Right lung (tissue), 5 donors: ENCODE measurements around the gene SLC16A3. TPM values are rescaled to one million over a fixed set of nuclear protein-coding genes. Genes with fewer than 3 reads are reported as not detected.
A peak's percentile ranks its signal among the peaks of the same experiment; 100 is the strongest.
"Not testable (repeated sequence)": the region's sequence is repeated elsewhere in the genome, so short reads cannot be mapped to it uniquely, and the experiment has no call there.

Source experiments
- DNase-seq, 2 donors: peaks; one replicate each; pipeline ENCODE4 v3.0.0-alpha.2; 2013
- polyA plus RNA-seq, 5 donors: library from polyadenylated mRNA; unstranded; fragments of 120-200 nt; gene quantifications; one replicate each; pipeline versions ENCODE4 v1.2.1 to v1.2.3, GENCODE V29; 2013; ENCODE audit warnings: inconsistent platforms in 1 of 5, low replicate concordance in 1 of 5; ENCODE audit not compliant: insufficient read length in 5 of 5, insufficient read depth in 1 of 5

The SLC16A3 gene
- polyA plus RNA-seq, 5 donors, result 10.2 to 23.4 (median 20.1) TPM

DNA sequence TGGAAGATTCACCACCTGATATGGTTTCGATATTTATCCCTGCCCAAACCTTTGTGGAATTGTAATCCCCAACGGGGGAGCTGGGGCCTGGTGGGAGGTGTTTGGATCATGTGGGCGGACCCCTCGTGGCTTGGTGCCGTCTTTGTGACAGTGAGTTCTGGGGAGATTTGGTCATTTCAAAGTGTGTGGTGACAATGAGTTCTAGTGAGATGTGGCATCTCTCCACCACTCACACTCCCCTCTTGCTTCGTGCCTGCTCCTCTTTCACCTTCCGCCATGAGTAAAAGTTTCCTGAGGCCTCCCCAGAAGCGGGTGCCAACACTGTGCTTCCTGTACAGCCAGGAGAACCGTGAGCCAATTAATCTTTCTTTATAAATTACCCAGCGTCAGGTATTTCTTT lies 25.9 kb upstream of the SLC16A3 start:
- no peak for DNase-seq

DNA sequence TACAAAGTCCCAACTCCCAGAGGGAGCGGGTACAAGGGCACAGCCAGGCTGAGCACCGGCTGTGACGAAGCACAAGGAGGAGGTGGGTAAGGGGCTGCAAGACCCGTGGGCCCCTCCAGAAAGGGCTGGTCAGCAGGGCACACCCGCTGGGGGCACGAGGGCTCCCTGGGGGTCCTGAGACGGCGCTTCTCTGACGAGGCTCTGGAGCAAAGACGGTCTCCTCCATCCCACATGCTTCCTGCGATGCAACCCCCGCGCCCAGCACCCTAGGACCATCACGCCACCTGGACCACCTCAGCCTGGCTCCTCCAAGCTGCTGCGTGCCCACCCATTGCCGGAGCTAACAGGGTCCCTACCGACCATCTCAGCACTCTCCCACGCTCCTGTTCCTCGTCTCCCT lies 24.9 kb upstream of the SLC16A3 start:
- no peak for DNase-seq

DNA sequence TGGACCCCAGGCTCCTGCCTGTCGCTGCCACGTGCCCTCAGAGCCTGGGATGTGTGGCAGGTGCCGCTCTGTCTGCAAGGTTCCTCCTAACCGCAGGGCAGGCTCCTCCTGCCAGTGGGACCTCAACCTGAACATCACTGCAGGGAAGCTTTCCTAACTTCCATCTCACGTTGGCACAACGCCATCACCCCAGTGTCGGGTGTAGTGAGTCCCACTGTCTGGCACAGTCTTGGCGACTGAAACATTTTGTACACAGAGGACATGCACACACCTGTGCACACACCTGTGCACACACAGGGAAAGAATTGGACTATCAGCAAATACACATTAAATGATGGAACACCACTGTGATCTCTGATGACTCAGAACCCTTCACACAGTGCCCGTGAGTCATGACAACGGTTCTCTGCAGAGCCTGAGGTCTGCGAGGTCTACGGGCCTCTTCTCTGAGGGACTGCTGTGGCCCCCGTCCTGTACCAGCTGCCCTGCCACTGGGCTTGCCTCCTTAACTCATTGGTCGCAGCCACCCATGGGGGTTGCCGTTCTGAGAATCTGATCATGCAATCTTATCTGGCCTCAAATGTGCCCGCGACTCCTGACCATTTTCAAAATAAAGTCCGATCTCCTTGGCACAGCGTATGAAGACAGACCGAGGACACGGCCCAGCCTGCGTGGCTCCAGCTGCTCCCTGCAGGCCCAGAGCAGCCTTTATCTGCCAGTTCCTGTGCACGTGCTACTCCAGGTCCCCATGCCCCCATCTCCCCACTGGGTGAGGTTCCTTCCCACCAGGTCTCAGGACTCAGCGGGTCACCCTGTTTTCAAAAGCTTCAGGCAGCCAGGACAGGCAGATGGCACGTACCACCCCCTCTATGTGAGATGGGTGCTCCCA lies 23.8 kb upstream of the SLC16A3 start:
- no peak for DNase-seq

DNA sequence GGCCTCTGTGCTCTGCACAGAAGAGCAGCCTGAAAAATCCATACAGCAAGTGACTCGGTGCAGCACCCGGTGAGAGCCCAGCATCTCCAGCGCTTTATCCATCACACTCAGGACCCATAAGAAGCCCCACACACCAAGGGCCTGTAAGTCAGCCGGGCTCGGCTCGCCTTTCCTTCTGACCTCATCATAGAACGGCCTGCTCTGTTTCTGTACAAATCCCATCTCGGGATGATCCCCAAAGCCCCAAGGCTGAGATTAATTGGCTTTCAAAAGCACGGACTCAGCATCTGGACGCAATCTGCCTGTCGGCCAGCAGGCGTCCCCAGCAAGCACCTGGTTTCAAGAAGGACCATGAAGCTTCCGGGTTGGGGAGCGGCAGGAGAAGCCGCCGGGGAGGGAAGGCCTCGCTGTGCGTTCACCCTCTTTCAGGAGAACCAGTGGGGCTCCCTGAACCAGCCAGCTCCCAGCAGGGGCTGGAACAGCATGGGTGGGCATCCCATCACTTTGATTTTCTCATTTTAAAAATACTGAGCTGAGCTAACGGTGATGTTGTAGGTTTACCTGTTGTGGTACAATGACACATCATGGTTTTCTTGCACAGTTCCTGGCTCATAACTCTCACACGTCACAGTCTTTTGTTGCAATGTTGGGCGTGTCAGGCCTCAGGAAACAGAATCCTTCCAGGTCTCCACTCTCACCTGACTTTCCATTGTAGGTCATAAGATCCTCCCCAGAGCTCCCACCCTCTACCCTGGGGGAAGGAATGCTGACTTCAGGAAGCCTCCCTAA lies 22.9 kb upstream of the SLC16A3 start:
- peak; percentile 58 to 60 for DNase-seq

DNA sequence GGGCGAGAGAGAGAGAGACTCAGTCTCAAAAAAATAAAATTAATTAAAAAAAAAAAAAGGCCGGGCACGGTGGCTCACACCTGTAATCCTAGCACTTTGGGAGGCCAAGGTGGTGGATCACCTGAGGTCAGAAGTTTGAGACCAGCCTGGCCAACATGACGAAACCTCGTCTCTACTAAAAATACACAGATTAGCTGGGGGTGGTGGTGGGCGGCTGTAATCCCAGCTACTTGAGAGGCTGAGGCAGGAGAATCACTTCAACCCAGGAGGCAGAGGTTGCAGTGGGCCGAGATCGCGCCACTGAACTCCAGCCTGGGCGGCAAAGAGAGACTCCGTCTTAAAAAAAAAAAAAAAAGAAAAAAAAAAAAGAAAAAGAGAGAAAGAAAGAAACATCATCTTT lies 18.2 kb upstream of the SLC16A3 start:
- not testable (repeated sequence) for DNase-seq

DNA sequence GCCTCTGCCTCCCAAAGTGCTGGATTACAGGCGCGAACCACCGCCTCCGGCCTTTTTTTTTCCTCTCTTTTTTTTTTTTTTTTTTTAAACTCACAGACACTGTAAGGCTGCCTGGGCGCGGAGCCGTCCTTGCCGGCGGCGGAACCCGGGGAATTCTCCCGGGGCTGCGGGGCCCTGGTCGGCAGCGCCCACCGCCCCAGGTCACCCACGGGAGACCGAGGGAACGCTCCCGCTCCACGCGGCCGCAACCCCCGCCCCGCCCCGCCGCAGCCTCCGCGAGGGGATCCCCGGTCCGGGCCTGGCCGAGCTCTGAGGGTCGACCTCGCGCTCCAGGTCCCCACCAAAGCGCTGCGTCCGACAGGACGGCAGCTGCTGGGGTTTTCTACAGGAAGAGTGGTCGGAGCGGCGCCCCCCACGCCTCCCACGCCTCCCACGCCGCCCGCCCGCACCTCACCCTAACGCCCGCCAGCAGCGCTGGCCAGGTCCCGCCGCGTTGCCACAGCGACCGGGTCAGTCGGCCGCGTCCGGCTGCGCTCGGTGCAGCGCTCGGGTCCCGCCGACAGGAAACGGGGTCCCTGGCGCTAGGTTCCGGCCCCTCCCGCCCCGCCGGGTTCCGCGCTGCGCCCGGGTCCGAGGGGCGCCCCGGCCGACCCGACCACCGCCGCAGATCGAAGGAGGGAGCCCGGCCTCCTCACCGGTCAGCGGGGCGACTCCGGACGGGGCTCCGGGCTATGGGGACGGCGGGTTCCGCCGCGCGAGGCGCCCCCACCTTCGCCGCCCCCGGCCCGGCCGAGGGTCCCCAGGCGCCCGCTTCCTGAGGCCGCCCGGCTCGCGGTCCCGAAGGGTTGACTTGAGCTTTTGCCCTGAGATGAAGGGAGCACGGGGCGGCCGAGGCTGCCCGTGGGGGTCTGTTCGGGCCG lies 16.3 kb upstream of the SLC16A3 start, which contains the start of gene CCDC57:
Gene CCDC57, minus strand, starts transcription at position 512 of the 920 bp plus-strand sequence. CDS start 10,898 bp downstream, outside the sequence.
- DNase-seq, result peak; percentile 74 to 82

DNA sequence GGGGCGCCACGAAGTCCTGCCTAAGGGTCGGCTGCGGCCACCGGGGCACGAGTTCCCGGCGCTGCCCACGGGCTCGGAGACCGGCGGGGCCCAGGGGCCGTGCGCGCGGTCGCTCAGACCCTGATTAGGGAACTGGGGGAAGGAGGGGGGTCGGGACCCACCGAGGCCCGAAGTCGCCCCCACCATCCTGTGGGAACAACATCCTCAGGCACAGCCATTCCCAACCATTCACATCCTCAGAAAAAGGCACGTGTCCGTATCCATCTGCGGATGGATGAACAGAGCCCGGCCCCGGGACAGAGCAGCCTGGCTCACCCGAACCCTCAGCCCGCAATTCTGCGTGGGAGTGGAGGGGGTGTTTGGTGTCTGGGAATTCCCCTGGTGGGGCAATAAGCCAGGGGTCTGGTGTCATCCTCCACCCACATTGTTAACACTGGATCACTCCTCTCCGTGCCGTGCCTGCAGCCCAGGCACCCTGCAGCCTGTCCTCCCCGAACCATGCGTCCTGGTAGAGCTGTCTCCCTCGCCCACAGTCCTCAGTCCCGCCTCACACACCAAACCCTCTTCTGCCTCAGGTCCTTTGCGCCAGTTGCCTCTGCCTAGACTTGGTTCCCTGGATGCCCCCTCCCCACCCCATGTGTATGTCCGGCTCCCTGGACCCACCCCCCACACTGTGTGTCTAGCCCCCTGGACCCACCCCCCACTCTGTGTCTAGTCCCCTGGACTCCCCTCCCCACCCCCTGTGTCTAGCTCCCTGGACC lies 15.4 kb upstream of the SLC16A3 start:
- DNase-seq, result peak in 1 of 2 donors; percentile 23

DNA sequence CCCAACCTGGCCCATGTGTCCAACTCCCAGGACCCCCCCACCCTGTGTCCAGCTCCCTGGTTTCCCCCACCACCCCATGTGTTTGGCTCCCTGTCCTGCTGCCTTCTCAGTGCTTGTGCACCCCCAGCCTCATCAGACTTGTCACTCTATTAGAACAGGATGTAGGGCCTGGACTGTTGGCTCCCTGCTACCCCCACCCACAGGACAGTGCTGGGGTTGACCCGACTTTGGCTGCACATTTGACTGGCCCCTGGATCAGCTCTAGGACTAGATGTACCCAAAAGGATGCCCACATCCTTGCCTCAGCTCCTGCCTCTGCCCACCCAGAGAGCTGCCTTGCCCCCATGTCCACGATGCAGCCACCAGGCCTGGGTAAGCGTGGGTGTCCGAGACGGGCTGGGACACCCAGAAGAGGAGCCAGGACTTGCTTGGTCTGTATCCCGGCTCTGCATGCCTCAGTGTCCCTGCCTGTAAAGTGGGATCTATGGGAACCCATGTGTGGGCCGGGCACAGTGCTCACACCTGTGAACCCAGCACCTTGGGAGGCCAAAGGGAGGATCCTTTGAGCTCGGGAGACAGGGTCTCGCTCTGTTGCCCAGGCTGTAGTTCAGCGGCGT lies 14.7 kb upstream of the SLC16A3 start:
- no peak for DNase-seq

DNA sequence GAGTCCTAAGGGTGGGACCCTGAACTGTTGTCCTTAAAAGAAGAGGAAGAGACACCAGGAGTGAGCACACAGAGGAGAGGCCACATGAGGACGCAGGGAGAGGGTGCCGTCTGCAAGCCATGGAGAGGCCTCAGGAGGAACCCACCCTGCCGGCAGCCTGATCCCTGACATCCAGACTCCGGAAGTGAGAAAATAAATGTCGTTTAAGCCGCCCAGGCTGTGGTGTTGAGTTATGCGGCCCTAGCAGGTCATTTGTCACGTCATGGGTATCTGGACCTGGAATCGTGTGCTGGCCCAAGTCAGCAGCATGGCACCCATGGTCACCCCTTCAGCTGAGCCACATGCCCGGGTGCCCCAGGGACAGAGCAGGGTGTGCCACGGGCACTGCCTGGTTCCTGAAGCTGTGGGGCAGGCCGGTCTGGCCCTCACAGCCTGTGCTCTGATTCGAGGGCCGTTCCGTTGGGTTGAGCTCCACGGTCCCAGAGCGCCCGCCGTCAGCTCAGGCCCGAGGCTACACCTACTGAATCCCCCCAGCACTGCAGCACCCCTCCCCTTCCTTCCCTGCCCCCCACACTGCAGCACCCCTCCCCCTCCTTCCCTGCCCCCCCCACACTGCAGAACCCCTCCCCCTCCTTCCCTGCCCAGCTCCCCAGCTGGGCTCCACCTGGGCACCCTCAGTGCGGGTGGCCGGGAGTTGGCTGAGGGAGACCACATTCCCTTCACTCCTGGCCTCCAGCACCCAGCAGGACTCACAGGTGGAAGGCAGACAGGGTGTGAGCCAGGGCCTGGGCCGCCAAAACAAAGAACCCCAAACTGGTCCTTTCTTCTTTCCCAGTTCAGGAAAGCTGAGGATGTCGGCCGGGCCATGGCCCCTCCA lies 13.5 kb upstream of the SLC16A3 start:
- no peak for DNase-seq

DNA sequence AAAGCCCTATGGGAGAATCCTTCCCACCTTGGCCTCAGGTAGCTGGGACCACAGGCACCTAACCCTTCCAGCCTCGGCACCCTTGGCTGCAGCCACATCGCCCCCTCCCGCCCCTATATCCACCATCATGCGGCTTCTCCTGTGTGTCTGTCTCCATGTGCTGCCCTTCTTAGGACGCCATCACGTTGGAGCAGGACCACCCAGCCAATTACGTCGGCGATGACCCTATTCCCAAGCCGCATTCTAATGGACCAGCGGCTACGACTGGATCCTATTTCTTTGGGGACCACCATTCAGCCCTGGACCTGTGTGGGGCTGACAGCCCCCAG lies 12.9 kb upstream of the SLC16A3 start:
- no peak for DNase-seq

DNA sequence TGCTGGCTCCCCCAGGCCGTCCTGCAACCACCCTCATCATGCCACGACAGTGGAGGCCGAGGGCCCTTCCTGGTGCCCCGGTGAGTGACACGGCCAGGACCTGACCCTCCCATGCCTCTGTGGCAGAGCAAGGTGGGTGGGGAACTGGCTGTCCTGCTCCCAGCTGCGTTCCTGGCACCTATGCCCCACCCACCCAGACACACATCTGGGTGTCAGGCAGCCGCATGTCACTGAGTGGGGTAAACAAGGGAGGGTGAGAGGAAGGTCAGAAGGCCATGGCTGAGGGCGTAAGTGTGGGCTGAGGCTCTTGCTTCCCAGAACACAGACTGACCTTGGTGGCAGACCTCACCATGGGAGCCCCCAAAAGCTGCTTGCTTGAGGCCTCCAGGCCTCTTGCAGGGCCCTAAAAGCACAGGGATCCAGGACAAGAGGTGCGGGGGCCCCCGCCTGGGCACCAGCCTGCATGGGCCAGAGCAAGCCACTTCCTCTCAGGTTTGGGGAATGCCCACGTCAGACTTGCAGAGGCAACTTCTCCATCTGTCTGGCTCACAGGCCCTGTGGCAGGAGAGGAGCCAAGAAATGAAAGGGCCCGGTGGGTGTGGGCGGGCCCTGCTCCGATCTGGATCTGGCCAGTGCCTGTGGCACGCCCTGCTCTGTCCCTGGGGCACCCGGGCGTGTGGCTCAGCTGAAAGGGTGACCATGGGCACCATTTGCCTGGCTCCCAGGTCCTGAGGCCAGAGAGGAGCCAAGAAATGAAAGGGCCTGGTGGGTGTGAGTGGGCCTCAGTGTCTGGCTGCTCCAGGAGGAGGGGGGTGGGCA lies 12.3 kb upstream of the SLC16A3 start:
- DNase-seq, result no peak

DNA sequence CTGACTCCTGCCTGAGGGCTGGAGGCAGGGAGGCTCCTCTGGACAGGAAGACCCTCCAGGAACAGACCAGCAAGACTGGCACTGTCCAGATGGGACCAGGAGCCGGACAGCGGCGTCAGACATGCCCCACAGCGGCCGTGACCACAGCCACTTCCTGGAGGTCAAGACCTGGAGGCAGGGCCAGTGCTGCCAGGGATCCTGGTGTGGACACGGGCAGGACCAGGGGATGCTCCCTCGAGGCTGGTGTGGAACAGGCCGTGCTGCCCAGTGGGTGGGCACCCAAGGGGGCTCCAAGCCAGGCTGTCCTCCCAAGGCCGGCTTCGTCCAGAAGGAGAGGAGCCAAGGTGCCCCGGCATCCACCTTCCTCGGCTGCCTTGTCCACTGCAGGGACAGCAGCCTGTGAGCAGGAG lies 11.7 kb upstream of the SLC16A3 start:
- DNase-seq, result no peak

DNA sequence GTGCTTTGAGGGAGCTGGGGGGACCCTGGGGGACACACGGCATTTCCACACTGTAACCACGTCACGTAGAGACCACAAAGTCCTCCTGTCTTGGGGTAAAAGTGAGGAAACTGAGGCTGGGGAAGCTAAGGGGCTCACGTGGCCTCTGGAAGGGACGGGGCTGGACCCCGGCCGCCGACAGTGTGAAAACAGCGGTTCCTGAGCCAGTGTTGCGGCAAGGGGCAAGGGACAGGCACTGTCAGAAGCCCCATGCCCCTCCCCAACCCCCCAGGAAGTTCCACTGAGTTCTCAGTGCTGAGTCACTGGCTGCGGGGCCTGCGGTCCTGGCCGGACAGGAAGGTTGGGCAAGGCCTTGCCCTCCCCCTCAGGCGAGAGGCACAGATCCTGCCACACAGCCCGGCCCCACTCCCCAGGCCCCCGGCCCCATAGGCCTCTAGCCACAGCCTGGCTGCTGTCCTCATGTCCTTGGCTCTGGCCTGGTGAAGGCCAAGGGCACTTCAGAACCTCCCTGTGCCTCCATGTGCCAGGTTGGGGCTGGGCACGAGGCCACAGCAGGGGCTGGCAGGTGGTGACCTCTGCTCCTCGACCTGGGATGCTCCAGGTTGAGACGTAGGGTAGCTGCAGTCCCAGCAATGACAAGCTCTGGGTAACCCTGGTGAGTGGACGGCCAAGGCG lies 11.2 kb upstream of the SLC16A3 start:
- DNase-seq, result no peak

DNA sequence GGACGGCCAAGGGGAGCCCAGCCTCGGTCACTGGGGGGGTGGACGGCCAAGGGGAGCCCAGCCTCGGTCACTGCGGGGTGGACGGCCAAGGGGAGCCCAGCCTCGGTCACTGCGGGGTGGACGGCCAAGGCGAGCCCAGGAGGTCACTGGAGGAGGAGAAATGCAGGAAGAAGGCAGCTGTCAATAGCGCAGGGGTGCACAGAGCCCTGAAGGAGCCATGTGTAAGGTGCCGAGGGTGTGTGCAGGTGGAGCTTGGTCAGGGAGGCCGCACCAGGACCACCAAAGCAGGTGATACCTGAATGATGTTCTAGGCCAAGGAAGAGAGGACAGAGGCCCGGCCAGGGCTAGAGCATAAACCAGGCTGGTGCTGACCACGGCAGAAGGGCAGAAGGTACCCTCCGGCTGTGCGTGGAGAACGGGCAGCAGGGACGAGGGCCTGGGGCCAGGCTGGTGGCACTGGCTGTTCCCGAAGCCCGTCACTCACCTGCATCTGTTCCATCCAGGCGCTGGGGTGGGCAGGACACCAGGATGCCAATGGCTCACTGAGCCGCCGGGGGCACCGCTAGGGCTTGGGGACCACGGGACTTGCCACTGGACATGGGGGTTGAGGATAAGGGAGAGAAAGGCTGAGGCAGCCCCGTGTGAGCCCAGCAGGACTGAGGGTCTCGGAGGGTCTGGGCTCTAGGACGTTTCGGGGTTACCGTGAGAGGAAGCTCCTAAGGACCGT lies 10.3 kb upstream of the SLC16A3 start:
- DNase-seq, result no peak

DNA sequence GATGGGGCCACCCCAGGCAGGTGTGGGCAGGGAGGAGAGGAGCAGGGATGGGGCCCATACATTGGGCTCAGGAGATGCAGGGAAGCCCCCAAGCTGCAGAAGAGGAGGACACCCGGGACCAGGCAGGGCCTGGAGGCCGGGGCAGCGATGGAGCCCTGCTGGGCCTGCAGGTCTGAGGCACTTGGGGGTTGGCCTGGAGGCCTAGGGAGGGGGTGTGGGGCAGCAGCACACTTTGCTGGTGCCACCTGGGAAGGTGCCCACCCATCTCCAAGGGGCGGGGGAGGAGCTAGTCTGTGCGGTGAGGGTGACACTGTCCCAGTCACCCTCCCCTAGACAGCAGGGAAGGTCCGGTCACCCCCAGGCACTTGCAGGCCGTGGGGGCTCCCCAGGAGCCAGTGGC lies 9.8 kb upstream of the SLC16A3 start:
- no peak for DNase-seq

DNA sequence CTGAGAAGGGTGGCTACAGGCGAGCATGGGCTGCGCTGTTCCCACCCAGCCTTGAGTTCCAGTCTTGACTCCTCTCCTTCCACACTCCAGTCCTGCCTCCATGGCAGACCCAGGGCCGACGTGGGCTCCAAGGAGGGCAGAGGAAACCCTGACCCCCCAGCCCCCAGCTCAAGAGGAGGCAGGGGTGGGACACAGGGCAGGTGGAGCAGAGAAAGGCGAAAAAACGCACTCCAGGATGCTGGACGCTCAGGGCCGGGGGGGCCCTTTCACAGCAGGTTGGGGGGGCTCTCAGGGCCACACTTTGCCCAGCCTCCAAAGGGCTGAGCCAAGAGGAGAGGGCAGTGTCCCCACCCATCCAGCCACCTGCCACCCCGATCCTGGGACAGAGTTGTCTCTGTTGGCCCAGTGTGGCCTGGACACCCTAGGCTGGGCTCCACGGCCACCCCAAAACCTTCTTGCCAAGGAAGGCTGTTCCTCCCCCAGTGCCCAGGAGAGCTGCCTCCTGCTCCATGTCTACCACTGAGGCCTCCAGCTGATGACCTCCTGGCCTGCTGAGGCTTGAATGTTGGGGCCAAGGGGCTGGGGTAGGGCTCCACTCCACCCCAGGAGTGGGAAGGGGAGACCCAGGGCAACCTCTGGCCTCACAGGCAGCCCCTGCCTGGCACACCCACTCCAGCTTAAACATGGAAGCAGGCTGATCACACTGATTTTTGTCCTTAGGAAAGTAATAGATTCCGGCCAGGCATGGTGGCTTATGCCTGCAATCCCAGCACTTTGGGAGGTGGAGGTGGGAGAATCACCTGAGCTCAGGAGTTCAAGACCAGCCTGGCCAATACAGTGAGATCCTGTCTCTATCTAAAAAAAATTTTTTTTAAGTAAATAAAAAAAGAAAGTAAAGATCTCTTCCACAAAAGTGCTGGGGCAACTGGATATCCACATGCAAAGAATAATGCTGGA lies 8.8 kb upstream of the SLC16A3 start:
- DNase-seq, result no peak
